ENCODE measurements around the gene PON2. TPM values are rescaled to one million over a fixed set of nuclear protein-coding genes. Genes with fewer than 3 reads are reported as not detected.
A peak's percentile ranks its signal among the peaks of the same experiment; 100 is the strongest.

Gene PON2
- total and polyA plus RNA-seq, 2 of the 13 experiments (the other 11 are each of a cell fraction or from before 2014, with no cell fraction given), result 202 to 217 TPM

- TF ChIP-seq TRAFD1 (CRISPR knock-in tag; IDR thresholded peaks at IDR 0.05; ENCODE audit: borderline replicate concordance), result no peak
- TF ChIP-seq KDM3A (CRISPR knock-in tag; IDR thresholded peaks at IDR 0.05; ENCODE audit: low read depth), result 0 out of 2 replicates have a peak, but pooled peaks have one; percentile 30
- no peak for TF ChIP-seq ZNF136 (CRISPR knock-in tag; IDR thresholded peaks at IDR 0.05; ENCODE audit: low read depth)
- TF ChIP-seq ZNF451 (CRISPR knock-in tag; IDR thresholded peaks at IDR 0.05), result no peak
- no peak for TF ChIP-seq PRPF4 (IDR thresholded peaks at IDR 0.05; ENCODE audit: low read depth, low read length, poor library complexity, severe bottlenecking)
- TF ChIP-seq KDM6A (CRISPR knock-in tag; IDR thresholded peaks at IDR 0.05; ENCODE audit: low read depth), result no peak
- no peak for TF ChIP-seq ZNF75D (CRISPR knock-in tag; IDR thresholded peaks at IDR 0.05; ENCODE audit: borderline replicate concordance)
- TF ChIP-seq POLR2AphosphoS5 (IDR thresholded peaks at IDR 0.05; ENCODE audit: low read depth, low read length), result no peak
- no peak for TF ChIP-seq ZNF317 (CRISPR knock-in tag; IDR thresholded peaks at IDR 0.05)
- no peak for TF ChIP-seq REXO4 (CRISPR knock-in tag; IDR thresholded peaks at IDR 0.05; ENCODE audit: borderline replicate concordance)
- TF ChIP-seq KLF13 (CRISPR knock-in tag; IDR thresholded peaks at IDR 0.05), result no peak
- no peak for TF ChIP-seq SIN3A (IDR thresholded peaks at IDR 0.05; ENCODE audit: borderline replicate concordance, low read depth, low read length)
- no peak for TF ChIP-seq PCBP2 (optimal IDR thresholded peaks at IDR 0.05; ENCODE audit: low read depth, low read length, poor library complexity, severe bottlenecking)
- TF ChIP-seq NRL (CRISPR knock-in tag; IDR thresholded peaks at IDR 0.05; ENCODE audit: borderline replicate concordance), result no peak
- no peak for TF ChIP-seq KLF12 (CRISPR knock-in tag; IDR thresholded peaks at IDR 0.05; ENCODE audit: borderline replicate concordance)
- TF ChIP-seq, protein P1, sequence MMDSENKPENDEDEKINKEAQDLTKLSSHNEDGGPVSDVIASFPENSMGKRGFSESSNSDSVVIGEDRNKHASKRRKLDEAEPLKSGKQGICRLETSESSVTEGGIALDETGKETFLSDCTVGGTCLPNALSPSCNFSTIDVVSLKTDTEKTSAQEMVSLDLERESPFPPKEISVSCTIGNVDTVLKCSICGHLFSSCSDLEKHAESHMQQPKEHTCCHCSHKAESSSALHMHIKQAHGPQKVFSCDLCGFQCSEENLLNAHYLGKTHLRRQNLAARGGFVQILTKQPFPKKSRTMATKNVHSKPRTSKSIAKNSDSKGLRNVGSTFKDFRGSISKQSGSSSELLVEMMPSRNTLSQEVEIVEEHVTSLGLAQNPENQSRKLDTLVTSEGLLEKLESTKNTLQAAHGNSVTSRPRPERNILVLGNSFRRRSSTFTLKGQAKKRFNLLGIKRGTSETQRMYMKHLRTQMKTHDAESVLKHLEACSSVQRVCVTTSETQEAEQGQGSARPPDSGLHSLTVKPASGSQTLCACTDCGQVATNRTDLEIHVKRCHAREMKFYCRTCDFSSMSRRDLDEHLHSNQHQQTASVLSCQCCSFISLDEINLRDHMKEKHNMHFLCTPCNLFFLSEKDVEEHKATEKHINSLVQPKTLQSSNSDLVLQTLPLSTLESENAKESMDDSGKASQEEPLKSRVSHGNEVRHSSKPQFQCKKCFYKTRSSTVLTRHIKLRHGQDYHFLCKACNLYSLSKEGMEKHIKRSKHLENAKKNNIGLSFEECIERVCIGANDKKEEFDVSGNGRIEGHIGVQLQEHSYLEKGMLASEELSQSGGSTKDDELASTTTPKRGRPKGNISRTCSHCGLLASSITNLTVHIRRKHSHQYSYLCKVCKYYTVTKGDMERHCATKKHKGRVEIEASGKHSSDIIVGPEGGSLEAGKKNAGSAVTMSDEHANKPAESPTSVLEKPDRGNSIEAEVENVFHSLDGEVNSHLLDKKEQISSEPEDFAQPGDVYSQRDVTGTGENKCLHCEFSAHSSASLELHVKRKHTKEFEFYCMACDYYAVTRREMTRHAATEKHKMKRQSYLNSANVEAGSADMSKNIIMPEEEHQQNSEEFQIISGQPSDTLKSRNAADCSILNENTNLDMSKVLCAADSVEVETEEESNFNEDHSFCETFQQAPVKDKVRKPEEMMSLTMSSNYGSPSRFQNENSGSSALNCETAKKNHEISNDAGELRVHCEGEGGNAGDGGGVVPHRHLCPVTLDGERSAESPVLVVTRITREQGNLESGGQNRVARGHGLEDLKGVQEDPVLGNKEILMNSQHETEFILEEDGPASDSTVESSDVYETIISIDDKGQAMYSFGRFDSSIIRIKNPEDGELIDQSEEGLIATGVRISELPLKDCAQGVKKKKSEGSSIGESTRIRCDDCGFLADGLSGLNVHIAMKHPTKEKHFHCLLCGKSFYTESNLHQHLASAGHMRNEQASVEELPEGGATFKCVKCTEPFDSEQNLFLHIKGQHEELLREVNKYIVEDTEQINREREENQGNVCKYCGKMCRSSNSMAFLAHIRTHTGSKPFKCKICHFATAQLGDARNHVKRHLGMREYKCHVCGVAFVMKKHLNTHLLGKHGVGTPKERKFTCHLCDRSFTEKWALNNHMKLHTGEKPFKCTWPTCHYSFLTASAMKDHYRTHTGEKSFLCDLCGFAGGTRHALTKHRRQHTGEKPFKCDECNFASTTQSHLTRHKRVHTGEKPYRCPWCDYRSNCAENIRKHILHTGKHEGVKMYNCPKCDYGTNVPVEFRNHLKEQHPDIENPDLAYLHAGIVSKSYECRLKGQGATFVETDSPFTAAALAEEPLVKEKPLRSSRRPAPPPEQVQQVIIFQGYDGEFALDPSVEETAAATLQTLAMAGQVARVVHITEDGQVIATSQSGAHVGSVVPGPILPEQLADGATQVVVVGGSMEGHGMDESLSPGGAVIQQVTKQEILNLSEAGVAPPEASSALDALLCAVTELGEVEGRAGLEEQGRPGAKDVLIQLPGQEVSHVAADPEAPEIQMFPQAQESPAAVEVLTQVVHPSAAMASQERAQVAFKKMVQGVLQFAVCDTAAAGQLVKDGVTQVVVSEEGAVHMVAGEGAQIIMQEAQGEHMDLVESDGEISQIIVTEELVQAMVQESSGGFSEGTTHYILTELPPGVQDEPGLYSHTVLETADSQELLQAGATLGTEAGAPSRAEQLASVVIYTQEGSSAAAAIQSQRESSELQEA (CRISPR knock-in tag; IDR thresholded peaks at IDR 0.05; ENCODE audit: not compliant biosample characterization), result no peak
- no peak for TF ChIP-seq ZNF83 (CRISPR knock-in tag; IDR thresholded peaks at IDR 0.05; ENCODE audit: borderline replicate concordance)
- TF ChIP-seq DMAP1 (CRISPR knock-in tag; IDR thresholded peaks at IDR 0.05), result no peak
- TF ChIP-seq SALL2 (CRISPR knock-in tag; IDR thresholded peaks at IDR 0.05), result peak; percentile 27; the same call in 1 of the 2 replicates
- TF ChIP-seq FIP1L1 (IDR thresholded peaks at IDR 0.05; ENCODE audit: borderline replicate concordance, insufficient read depth, low read depth, low read length), result no peak
Measured at GRCh38 chr7:95478272-95479037, 43.6 kb upstream of the PON2 start (continued).

All from HepG2 (cell line).